Hepatocyte (in vitro differentiated cells): ENCODE measurements around the gene KIF5C. TPM values are rescaled to one million over a fixed set of nuclear protein-coding genes. Genes with fewer than 3 reads are reported as not detected.

Experiments used
- DNase-seq: peaks from one replicate; pipeline ENCODE4 v3.0.0-alpha.2; 2016; ENCODE audit warnings: low spot score
- H2AFZ ChIP-seq: fragments of 200-600 bp; sonication (generic); 2 replicates; pipeline ENCODE4 v1.6.0; 2016; ENCODE audit warnings: antibody characterized with exemption, mild to moderate bottlenecking
- H3K27ac ChIP-seq: fragments of 200-600 bp; sonication (generic); 2 replicates; pipeline ENCODE4 v1.5.1; 2016; ENCODE audit warnings: mild to moderate bottlenecking
- H3K27me3 ChIP-seq: fragments of 200-600 bp; sonication (generic); 2 replicates; pipeline ENCODE4 v1.6.1; 2016
- H3K36me3 ChIP-seq: fragments of 200-600 bp; sonication (generic); replicated peaks from 2 replicates; pipeline ENCODE4 v1.5.1; 2016; ENCODE audit warnings: low read depth; ENCODE audit not compliant: insufficient read depth
- H3K4me1 ChIP-seq: fragments of 200-600 bp; sonication (generic); 2 replicates; pipeline ENCODE4 v1.5.1; 2016; ENCODE audit warnings: mild to moderate bottlenecking, moderate library complexity; ENCODE audit not compliant: insufficient read depth
- H3K4me2 ChIP-seq: fragments of 200-600 bp; sonication (generic); 2 replicates; pipeline ENCODE4 v1.6.0; 2016
- H3K4me3 ChIP-seq: fragments of 200-600 bp; sonication (generic); 2 replicates; pipeline ENCODE4 v1.5.1; 2016; ENCODE audit warnings: mild to moderate bottlenecking
- H3K79me2 ChIP-seq: fragments of 200-600 bp; sonication (generic); 2 replicates; pipeline ENCODE4 v1.6.0; 2017; ENCODE audit warnings: mild to moderate bottlenecking
- H3K9me2 ChIP-seq: fragments of 200-600 bp; sonication (generic); replicated peaks from 2 replicates; pipeline ENCODE4 v1.6.0; 2017; ENCODE audit warnings: mild to moderate bottlenecking; ENCODE audit not compliant: insufficient read depth
- H3K9me3 ChIP-seq: fragments of 200-600 bp; sonication (generic); 2 replicates; pipeline ENCODE4 v1.5.1; 2016; ENCODE audit warnings: low read depth, mild to moderate bottlenecking
- H4K20me1 ChIP-seq: fragments of 200-600 bp; sonication (generic); 2 replicates; pipeline ENCODE4 v1.6.0; 2016; ENCODE audit warnings: mild to moderate bottlenecking; ENCODE audit not compliant: insufficient read depth, poor library complexity, severe bottlenecking
- CTCF ChIP-seq: fragments of 200-600 bp; sonication (generic); IDR thresholded peaks from 2 replicates; pipeline ENCODE4 v1.5.1; 2016; ENCODE audit warnings: antibody characterized with exemption, mild to moderate bottlenecking; ENCODE audit not compliant: poor library complexity
- EZH2 ChIP-seq: fragments of 200-600 bp; sonication (generic); IDR thresholded peaks from 2 replicates; pipeline ENCODE4 v1.6.1; 2016; ENCODE audit warnings: antibody characterized with exemption, mild to moderate bottlenecking, borderline replicate concordance
- EZH2phosphoT487 ChIP-seq: fragments of 200-600 bp; sonication (generic); IDR thresholded peaks from one replicate; pipeline ENCODE4 v1.6.1; 2018; ENCODE audit warnings: antibody characterized with exemption, mild to moderate bottlenecking, low read depth, moderate library complexity; ENCODE audit not compliant: unreplicated experiment, severe bottlenecking
- WGBS: methylation state at CpG from one replicate; pipeline ENCODE4 v1.1.6; 2016; ENCODE audit warnings: low lambda C conversion rate; ENCODE audit errors: missing lambda C conversion rate; 5-methylcytosine and 5-hydroxymethylcytosine counted together
- polyA plus RNA-seq: library from polyadenylated mRNA; unstranded; fragments of >200 nt; fragmentation: Nextera tagmentation; extraction: Ambion mirVana; gene quantifications from 2 replicates; pipeline ENCODE4 v1.2.1, GENCODE V29; 2016
- total RNA-seq: library from RNA; depleted of rRNA; stranded (reverse); fragments of >200 nt; gene quantifications from 2 replicates; pipeline ENCODE4 v1.2.3, GENCODE V29; 2014

KIF5C gene
- total and polyA plus RNA-seq, 2 experiments from 2014 or later, result 2.1 to 3.6 TPM

DNA sequence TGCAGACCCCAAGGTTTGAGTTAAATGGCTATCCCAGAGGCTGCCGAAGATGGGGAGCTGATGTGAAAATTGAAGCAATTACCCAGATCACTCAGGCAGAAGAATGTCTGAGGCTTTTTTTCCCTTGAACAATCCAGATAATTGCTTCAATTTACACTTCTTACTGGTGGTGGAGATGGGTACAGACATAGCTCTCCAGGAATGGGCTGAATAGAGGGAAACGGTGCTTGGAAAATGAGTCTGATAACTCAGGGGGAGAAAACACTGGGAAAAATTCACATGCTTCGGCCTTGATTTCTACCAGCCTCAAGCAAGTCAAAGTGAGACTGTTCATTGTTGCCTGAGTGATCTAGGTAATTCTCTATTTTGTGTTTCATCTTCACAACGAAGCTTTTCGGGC is 9.5 kb upstream of the KIF5C start:
- Histone ChIP-seq H3K27ac (no peak overlapping the region), H3K4me1 (no peaks in the 10 kb centered on the region), H3K36me3 (no peaks in the 10 kb centered on the region), H2AFZ (no peak overlapping the region), H4K20me1 (no peaks in the 10 kb centered on the region), H3K4me2 (no peak overlapping the region), H3K4me3 (no peak overlapping the region), H3K9me2 (no peaks in the 10 kb centered on the region), H3K79me2 (no peaks in the 10 kb centered on the region), H3K9me3 (no peaks in the 10 kb centered on the region), H3K27me3 (peaks cover 19% of the 10 kb centered on the region)
- no peak for DNase-seq
- no peak for TF ChIP-seq CTCF
- no peak for TF ChIP-seq EZH2
- no peak for TF ChIP-seq EZH2phosphoT487
- 76% methylated on average over 5 of the region's 5 CpGs for WGBS

- H3K9me3 ChIP-seq, result no peaks in the 10 kb centered on the region
- no peak overlapping the region for H3K4me3 ChIP-seq
- no peak overlapping the region for H3K4me2 ChIP-seq
- H3K4me1 ChIP-seq, result no peaks in the 10 kb centered on the region
- no peaks in the 10 kb centered on the region for H3K36me3 ChIP-seq
- no peaks in the 10 kb centered on the region for H3K9me2 ChIP-seq
- H4K20me1 ChIP-seq, result no peaks in the 10 kb centered on the region
- H2AFZ ChIP-seq, result no peak overlapping the region
- H3K79me2 ChIP-seq, result no peaks in the 10 kb centered on the region
- TF ChIP-seq EZH2phosphoT487 (no peak), EZH2 (no peak), CTCF (no peak)
- WGBS, result 77% methylated on average over 4 of the region's 4 CpGs
- H3K27ac ChIP-seq, result no peak overlapping the region
- no peak for DNase-seq
- H3K27me3 ChIP-seq, result peaks cover 19% of the 10 kb centered on the region
These were observed 8.9 kb upstream of the KIF5C start for GRCh38 chr2:148866091-148866490.

DNA sequence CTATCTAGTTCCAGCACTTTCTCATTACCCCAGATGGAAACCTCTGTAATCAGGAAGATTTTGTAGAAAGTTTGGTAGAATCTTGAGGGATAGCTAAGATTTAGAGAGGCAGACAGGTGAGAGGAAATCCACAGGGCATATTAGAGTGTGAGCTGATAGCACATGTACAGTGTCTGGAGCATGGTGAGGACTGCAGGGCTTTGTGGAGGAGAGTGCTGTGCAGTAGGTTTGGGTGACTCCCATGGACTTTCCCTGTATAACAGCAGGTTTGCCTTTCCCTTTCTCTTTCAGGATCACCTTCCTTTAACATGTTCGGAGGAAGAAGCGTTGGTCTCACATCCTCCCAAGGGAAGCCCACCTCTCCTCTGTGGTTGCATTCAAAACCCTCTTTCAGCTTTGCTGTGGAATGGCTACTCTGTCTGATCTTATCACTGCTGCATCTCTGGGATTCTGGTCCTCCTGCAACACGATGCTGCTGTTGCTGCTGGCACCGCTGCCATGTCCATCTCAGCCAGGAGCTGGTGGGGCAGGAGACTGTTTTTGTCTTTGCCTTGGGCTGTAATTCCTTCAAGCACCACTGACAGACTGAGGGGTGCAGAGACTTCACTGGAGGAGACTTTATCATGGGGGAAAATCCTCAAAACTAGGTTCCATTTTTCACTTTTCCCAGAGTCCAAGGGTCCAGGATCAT is 7.8 kb upstream of the KIF5C start:
- Histone ChIP-seq H3K4me3 (no peak overlapping the region), H3K36me3 (no peaks in the 10 kb centered on the region), H3K4me1 (no peaks in the 10 kb centered on the region), H3K79me2 (no peaks in the 10 kb centered on the region), H3K4me2 (no peak overlapping the region), H2AFZ (no peak overlapping the region), H3K9me2 (no peaks in the 10 kb centered on the region), H3K9me3 (no peaks in the 10 kb centered on the region), H3K27ac (no peak overlapping the region), H3K27me3 (peaks cover 19% of the 10 kb centered on the region), H4K20me1 (no peaks in the 10 kb centered on the region)
- TF ChIP-seq EZH2phosphoT487 (no peak), CTCF (no peak), EZH2 (no peak)
- DNase-seq, result no peak
- WGBS, result 80% methylated on average over 4 of the region's 4 CpGs
